Peyer's patch (tissue), 4 donors: ENCODE measurements around the gene NHSL1.

ENCODE experiments used
- POLR2A ChIP-seq, 2 donors: fragments of 450-650 bp; IDR thresholded peaks; one replicate each; pipeline ENCODE4 v1.5.1; 2017; ENCODE audit warnings: antibody characterized with exemption in 2 of 2, mild to moderate bottlenecking in 2 of 2, moderate library complexity in 2 of 2
- TF ChIP-seq, protein P1 (sequence below), 6 experiments: fragments of 450-650 bp in 4 of 6; fragments of 200-600 bp in 2 of 6; sonication (generic) in 1 of 6; IDR thresholded peaks; one replicate each; pipeline ENCODE4 v1.5.1; 2017 to 2019; ENCODE audit warnings: antibody characterized with exemption in 6 of 6, mild to moderate bottlenecking in 3 of 6, moderate library complexity in 1 of 6

DNA sequence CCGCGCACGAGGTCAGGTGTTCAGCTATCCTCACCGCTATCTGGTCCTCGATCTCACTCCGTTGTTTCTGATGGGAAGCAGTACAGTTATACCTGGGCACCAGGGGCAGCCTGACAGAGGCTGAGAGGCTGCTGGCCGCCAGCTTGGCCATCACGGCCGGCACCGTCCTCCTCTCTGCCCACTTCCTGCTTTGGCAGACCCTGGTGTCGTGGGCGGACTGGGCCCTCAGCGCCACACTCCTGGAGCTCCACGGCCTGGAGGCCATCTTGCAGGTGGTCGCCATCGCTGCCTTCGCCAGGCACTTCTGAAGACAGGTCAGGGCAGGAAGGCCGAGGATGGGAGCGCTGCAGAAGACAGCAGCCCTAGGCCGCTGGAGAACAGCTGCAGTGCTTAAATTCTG is 35.2 kb downstream of the NHSL1 start:
- TF ChIP-seq POLR2A (IDR thresholded peaks at IDR 0.05), result no peak
- TF ChIP-seq, protein P1, sequence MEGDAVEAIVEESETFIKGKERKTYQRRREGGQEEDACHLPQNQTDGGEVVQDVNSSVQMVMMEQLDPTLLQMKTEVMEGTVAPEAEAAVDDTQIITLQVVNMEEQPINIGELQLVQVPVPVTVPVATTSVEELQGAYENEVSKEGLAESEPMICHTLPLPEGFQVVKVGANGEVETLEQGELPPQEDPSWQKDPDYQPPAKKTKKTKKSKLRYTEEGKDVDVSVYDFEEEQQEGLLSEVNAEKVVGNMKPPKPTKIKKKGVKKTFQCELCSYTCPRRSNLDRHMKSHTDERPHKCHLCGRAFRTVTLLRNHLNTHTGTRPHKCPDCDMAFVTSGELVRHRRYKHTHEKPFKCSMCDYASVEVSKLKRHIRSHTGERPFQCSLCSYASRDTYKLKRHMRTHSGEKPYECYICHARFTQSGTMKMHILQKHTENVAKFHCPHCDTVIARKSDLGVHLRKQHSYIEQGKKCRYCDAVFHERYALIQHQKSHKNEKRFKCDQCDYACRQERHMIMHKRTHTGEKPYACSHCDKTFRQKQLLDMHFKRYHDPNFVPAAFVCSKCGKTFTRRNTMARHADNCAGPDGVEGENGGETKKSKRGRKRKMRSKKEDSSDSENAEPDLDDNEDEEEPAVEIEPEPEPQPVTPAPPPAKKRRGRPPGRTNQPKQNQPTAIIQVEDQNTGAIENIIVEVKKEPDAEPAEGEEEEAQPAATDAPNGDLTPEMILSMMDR (IDR thresholded peaks at IDR 0.05), result no peak
